ENCODE data around the gene SMG5.

The SMG5 gene

GRCh38 chr1:156268336-156268735 is 14.3 kb downstream of the SMG5 start:
- no peak for DNase-seq (ENCODE audit: low read depth in 1 of 2, low spot score in 1 of 2)
- in situ Hi-C loops (cut with HindIII; ENCODE audit: low pct_unique_long_range_greater_than_20kb, low sequenced_read_pairs) = no loop called here
- no peak for TF ChIP-seq JUND (IDR thresholded peaks at IDR 0.05; ENCODE audit: low read depth)

- TF ChIP-seq JUND (IDR thresholded peaks at IDR 0.05; ENCODE audit: low read depth) = no peak
- DNase-seq (ENCODE audit: low read depth in 1 of 2, low spot score in 1 of 2) = no peak
- in situ Hi-C loops (cut with HindIII; ENCODE audit: low pct_unique_long_range_greater_than_20kb, low sequenced_read_pairs) = no loop called here
These were observed 16.6 kb downstream of the SMG5 start for GRCh38 chr1:156266051-156266450.

- TF ChIP-seq JUND (IDR thresholded peaks at IDR 0.05; ENCODE audit: low read depth) = no peak
- DNase-seq (ENCODE audit: low read depth in 1 of 2, low spot score in 1 of 2) = no peak
- in situ Hi-C loops (cut with HindIII; ENCODE audit: low pct_unique_long_range_greater_than_20kb, low sequenced_read_pairs) = no loop called here
These were observed 19.4 kb downstream of the SMG5 start for GRCh38 chr1:156263288-156263655.

- TF ChIP-seq JUND (IDR thresholded peaks at IDR 0.05; ENCODE audit: low read depth) = no peak
- in situ Hi-C loops (cut with HindIII; ENCODE audit: low pct_unique_long_range_greater_than_20kb, low sequenced_read_pairs) = no loop called here
These were observed 20.0 kb downstream of the SMG5 start for GRCh38 chr1:156262461-156263287.

GRCh38 chr1:156260896-156261295 is 21.7 kb downstream of the SMG5 start:
- in situ Hi-C loops (cut with HindIII; ENCODE audit: low pct_unique_long_range_greater_than_20kb, low sequenced_read_pairs) = no loop called here
- no peak for DNase-seq (ENCODE audit: low read depth in 1 of 2, low spot score in 1 of 2)
- TF ChIP-seq JUND (IDR thresholded peaks at IDR 0.05; ENCODE audit: low read depth) = no peak

More at GRCh38 chr1:156262461-156263287, 20.0 kb downstream of the SMG5 start:
- DNase-seq (ENCODE audit: low read depth in 1 of 2, low spot score in 1 of 2) = no peak

- in situ Hi-C loops (cut with HindIII; ENCODE audit: low pct_unique_long_range_greater_than_20kb, low sequenced_read_pairs) = no loop called here
- DNase-seq (ENCODE audit: low read depth in 1 of 2, low spot score in 1 of 2) = peak in 1 of 2 experiments; percentile 44
- TF ChIP-seq JUND (IDR thresholded peaks at IDR 0.05; ENCODE audit: low read depth) = no peak
These were observed 22.8 kb downstream of the SMG5 start for GRCh38 chr1:156259805-156260204.

- in situ Hi-C loops (cut with HindIII; ENCODE audit: low pct_unique_long_range_greater_than_20kb, low sequenced_read_pairs) = no loop called here
- DNase-seq (ENCODE audit: low read depth in 1 of 2, low spot score in 1 of 2) = no peak
- no peak for TF ChIP-seq JUND (IDR thresholded peaks at IDR 0.05; ENCODE audit: low read depth)
These were observed 23.8 kb downstream of the SMG5 start for GRCh38 chr1:156258859-156259258.

- in situ Hi-C loops (cut with HindIII; ENCODE audit: low pct_unique_long_range_greater_than_20kb, low sequenced_read_pairs) = no loop called here
- TF ChIP-seq JUND (IDR thresholded peaks at IDR 0.05; ENCODE audit: low read depth) = no peak
- DNase-seq (ENCODE audit: low read depth in 1 of 2, low spot score in 1 of 2) = no peak
These were observed 24.9 kb downstream of the SMG5 start for GRCh38 chr1:156257711-156258110.

- no peak for DNase-seq (ENCODE audit: low read depth in 1 of 2, low spot score in 1 of 2)
- no peak for TF ChIP-seq JUND (IDR thresholded peaks at IDR 0.05; ENCODE audit: low read depth)
- in situ Hi-C loops (cut with HindIII; ENCODE audit: low pct_unique_long_range_greater_than_20kb, low sequenced_read_pairs) = no loop called here
These were observed 29.0 kb downstream of the SMG5 start for GRCh38 chr1:156253634-156254033.

GRCh38 chr1:156251527-156251926 is 31.1 kb downstream of the SMG5 start:
- DNase-seq (ENCODE audit: low read depth in 1 of 2, low spot score in 1 of 2) = no peak
- no peak for TF ChIP-seq JUND (IDR thresholded peaks at IDR 0.05; ENCODE audit: low read depth)
- in situ Hi-C loops (cut with HindIII; ENCODE audit: low pct_unique_long_range_greater_than_20kb, low sequenced_read_pairs) = no loop called here

GRCh38 chr1:156249593-156249992 is 33.0 kb downstream of the SMG5 start:
- no peak for DNase-seq (ENCODE audit: low read depth in 1 of 2, low spot score in 1 of 2)
- no peak for TF ChIP-seq JUND (IDR thresholded peaks at IDR 0.05; ENCODE audit: low read depth)
- in situ Hi-C loops (cut with HindIII; ENCODE audit: low pct_unique_long_range_greater_than_20kb, low sequenced_read_pairs) = no loop called here

- in situ Hi-C loops (cut with HindIII; ENCODE audit: low pct_unique_long_range_greater_than_20kb, low sequenced_read_pairs) = no loop called here
- no peak for DNase-seq (ENCODE audit: low read depth in 1 of 2, low spot score in 1 of 2)
- no peak for TF ChIP-seq JUND (IDR thresholded peaks at IDR 0.05; ENCODE audit: low read depth)
These were observed 34.3 kb downstream of the SMG5 start for GRCh38 chr1:156248323-156248683.

- no peak for DNase-seq (ENCODE audit: low read depth in 1 of 2, low spot score in 1 of 2)
These were observed 34.9 kb downstream of the SMG5 start, which contains the start of gene PAQR6 for GRCh38 chr1:156247460-156248322. TSS of gene PAQR6 (minus strand) at chr1:156248056. CDS start at chr1:156246731, 1,325 bp downstream.

More at GRCh38 chr1:156247460-156248322, 34.9 kb downstream of the SMG5 start, which contains the start of gene PAQR6:
- no peak for TF ChIP-seq JUND (IDR thresholded peaks at IDR 0.05; ENCODE audit: low read depth)
- in situ Hi-C loops (cut with HindIII; ENCODE audit: low pct_unique_long_range_greater_than_20kb, low sequenced_read_pairs) = no loop called here

Data from T47D (cell line).